Fibroblast of lung (primary cell): ENCODE data around the gene SLCO1A2.

Experiments used
- EZH2 ChIP-seq: IDR thresholded peaks from 2 replicates; pipeline ENCODE4 v1.5.1; 2012; ENCODE audit warnings: low read length, control low read depth, mild to moderate bottlenecking; ENCODE audit errors: missing control alignments
- TF ChIP-seq, protein P1 (sequence below), 2 donors: IDR thresholded peaks in 1 of 2; conservative IDR thresholded peaks in 1 of 2; 1 replicate in 1 of 2; 2 replicates in 1 of 2; pipeline ENCODE4 v1.5.1; 2011 to 2012; ENCODE audit warnings: low read length in 2 of 2, control low read depth in 1 of 2, inconsistent platforms in 1 of 2, low read depth in 1 of 2, mild to moderate bottlenecking in 1 of 2

DNA sequence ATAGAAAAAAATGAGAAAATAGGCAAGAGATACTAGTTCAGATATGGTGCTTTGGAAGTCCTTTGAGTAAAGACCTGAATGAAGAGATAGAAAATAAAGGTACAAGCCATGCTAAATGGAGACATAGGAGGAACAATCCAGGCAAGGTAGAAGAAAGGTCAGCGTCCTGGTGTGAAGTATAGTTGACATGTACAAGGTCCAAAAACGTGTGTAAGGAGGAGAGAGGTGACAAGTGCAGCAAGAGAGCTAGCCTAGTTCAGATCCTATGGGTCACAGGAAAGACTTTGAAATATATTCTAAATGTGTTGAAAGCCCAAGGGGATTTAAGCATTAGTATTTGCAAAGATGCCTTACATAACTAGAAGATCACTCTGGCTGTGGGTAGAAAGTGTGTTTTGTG is 115.5 kb downstream of the SLCO1A2 start:
- TF ChIP-seq, protein P1, sequence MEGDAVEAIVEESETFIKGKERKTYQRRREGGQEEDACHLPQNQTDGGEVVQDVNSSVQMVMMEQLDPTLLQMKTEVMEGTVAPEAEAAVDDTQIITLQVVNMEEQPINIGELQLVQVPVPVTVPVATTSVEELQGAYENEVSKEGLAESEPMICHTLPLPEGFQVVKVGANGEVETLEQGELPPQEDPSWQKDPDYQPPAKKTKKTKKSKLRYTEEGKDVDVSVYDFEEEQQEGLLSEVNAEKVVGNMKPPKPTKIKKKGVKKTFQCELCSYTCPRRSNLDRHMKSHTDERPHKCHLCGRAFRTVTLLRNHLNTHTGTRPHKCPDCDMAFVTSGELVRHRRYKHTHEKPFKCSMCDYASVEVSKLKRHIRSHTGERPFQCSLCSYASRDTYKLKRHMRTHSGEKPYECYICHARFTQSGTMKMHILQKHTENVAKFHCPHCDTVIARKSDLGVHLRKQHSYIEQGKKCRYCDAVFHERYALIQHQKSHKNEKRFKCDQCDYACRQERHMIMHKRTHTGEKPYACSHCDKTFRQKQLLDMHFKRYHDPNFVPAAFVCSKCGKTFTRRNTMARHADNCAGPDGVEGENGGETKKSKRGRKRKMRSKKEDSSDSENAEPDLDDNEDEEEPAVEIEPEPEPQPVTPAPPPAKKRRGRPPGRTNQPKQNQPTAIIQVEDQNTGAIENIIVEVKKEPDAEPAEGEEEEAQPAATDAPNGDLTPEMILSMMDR (conservative IDR thresholded peaks at IDR 0.05 in 1 of 2, IDR thresholded peaks at IDR 0.05 in 1 of 2; ENCODE audit: low read depth in 1 of 2, low read length in 2 of 2), result no peak
- no peak for TF ChIP-seq EZH2
